GM18517 (cell line): Measurements from ENCODE around the gene AKR7A2.
"Not testable (repeated sequence)": the region's sequence is repeated elsewhere in the genome, so short reads cannot be mapped to it uniquely, and the experiment has no call there.

Experiments used
- ATAC-seq: cut with Tn5 transposase; IDR thresholded peaks from one replicate; pipeline ENCODE4 v1.9.1; 2021; ENCODE audit warnings: mild to moderate bottlenecking, moderate library complexity; ENCODE audit not compliant: unreplicated experiment

Gene AKR7A2

DNA sequence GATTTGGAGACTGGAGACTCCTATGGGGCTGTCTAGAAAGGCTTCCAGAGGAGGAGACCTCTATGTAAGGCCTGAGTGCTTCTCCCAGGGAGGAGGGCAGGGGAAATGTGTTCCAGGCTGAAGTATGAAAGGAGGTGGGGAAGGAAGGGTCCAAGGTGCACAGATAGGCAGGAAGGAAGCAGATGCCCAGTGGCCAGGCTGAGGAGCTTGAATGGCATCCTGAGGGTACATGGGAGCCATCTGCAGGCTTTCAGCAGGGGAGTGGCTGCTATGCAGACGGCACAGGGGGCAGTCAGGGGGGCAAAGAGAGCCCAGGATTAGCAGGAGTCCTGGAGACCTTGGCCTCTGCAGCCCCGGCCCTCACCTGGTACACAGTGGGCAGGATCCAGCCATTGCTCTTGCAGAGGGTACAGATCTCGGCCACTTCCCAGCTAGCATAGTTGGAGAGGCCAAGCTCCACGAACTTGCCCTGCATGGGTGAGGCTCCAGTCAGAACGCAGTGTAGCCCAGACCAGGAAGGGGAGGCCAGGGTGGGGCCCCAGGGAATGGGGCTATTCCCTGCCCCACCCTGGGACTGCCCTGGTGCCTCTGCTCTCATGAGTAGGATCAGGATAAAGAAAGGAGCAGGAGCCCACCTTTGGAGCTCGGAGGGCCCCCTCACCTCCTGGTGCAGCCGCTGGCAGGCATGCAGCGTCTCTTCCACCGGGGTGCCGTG, 4.0 kb downstream of the AKR7A2 start:
- ATAC-seq: no peak

DNA sequence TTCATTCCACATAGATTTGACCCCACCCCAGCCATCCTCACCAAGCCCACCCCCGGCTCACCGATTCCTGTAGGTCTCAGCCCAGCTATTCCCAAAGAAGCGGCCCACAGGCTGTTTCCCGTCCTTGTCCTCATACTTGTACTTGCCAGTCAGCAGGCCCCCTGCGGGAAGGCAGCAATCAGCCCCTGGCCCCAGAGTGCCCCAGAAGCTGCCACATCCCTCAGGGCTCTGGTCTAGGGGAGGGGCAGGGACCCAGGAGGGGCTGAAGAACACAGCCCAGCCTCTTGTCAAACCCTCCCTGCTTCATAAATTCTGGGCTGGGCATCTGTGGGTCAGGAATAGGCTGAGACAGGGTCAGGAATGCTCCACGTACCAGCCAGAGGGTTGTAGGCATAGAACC, 5.0 kb downstream of the AKR7A2 start:
- ATAC-seq: no peak

DNA sequence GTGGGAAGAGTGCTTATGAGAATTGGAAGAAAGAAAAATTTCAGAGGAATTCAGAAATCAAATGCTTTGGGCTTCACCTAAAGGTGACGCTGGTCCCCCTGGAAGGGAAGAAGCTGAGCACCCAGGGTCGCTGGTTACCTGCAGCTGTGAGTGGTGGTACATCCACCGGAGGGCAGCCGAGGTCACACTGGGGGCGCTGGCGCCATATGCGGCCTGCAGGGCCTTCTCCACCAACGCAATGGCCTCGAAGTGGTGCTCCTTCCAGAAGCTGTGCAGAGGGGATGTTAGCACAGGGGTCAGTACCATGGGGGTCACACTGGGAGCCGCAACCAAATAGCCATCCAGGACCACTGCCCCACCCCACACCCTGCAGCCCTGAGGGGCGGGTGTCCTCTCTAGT, 6.1 kb downstream of the AKR7A2 start:
- ATAC-seq: no peak

DNA sequence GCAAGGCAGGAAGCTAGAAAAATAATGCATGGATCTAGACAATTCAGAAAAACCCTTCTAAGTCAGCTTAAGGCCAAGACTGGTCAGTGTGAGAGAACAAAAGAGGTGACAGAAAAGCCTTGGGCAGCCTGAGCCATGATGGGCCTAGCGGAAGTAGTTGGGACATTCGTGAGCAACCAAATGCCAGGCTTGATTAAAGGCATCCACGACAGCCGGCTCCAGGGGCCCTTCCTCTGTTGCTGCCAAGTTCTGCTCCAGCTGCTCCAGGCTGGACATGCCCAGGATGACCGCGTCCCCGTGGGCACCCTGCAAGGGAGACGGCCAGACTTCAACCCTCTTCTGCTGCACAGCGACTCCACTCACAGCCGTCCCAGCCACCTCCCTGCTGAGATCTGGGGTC, 7.9 kb downstream of the AKR7A2 start:
- not testable (repeated sequence) for ATAC-seq

DNA sequence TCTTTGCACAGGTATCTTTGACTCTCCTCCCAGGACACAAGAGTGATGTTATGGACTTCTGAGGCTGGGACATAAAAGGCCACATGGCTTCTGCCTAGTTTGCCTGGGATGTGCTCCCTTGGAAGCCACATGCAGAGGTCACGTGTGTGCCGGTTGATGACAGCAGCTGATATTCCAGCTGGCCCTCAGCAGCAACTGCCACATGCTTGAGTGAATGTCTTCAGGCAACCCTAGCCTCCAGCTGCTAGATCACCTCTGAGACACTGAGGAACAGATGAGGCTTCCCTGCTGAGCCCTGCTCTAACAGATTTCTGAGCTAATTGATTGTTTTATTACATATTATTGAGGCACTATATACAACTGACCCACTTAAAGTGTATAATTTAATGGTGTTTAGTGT, 11.7 kb downstream of the AKR7A2 start:
- no peak for ATAC-seq

DNA sequence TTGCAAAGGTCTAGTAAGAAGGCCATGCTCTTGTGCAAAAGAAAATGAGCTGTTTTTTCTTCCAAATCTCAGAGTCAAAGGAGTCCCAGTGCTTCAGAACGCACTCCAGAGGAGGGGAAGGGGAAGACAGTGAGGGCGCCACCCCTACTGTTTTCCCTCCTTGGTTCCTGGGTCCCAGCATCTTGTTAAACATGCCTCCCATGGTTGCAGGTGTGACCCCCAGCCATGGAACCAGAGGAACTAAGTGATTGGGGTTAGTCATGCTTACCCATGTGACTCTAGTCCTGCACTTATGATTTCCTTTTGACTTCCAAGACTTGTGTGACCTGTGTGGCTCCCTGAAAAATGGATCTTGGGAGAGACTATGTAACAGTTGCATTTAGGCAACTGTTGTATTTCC, 17.3 kb downstream of the AKR7A2 start:
- no peak for ATAC-seq

DNA sequence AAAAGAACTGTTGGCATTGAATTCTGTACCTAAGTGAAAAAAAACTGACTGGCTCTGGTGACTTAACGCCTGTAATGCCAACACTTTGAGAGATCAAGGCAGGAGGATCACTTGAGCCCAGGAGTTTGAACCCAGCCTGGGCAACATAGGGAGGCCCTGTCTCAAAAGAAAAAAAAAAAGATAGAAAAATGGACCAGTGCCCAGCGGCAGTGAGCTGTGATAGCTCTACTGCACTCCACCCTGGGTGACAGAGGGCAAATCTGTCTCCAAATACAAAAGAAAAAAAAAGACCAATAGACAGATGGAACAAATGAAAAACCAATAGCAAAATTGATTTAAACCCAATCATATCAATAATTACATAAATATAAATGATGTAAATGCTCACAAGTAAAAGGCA, 22.7 kb downstream of the AKR7A2 start:
- no peak for ATAC-seq

DNA sequence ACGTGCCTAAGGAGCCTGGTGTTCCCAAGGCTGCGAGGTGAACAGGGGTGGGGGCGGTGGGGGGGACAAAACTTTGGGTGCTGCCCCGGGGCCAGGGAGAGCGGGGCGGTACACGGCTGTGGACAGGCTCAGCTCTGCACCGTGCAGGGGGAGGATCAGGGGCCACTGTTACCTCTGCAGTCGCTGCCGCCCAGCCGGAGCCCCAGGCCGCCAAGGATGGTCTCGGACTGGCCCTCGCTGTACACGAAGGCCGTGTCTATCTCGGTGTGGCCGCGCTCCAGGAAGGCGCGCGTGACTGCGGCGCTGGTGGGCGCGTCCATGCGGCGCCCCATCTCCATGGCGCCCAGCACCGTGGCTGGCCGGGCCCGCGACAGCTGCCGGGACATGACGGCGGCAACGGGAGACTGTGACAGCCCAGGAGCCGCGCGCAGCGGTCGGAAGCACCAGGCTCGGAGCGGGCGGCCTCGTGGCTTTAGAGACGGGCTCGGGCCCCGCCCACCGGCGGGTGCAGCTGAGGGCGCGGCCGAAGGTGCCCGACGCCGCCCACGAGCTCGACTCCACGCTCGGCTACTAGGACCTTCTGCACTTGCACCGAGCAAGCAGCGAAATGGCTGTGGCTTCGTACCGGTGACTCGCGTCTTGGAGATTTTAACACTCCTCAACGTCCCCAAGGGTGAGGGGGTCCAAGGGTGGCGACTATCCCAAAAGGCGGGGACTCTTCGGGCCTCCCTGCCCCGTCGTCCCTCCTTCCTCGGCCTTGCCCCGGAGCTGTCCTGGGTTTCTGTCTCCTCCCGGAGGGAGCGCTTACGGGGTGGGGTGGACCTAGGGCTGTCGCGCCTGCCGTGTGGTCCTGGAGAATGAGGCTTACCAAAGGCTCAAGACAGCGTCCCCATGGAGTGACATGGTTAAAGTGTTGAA, 23.4 kb downstream of the AKR7A2 start, which contains the start of gene AKR7A3:
Gene AKR7A3 (minus strand): TSS at position 447 of the 918 bp plus-strand sequence. CDS start 61 bp downstream, at position 386.
- ATAC-seq: not testable (repeated sequence)

DNA sequence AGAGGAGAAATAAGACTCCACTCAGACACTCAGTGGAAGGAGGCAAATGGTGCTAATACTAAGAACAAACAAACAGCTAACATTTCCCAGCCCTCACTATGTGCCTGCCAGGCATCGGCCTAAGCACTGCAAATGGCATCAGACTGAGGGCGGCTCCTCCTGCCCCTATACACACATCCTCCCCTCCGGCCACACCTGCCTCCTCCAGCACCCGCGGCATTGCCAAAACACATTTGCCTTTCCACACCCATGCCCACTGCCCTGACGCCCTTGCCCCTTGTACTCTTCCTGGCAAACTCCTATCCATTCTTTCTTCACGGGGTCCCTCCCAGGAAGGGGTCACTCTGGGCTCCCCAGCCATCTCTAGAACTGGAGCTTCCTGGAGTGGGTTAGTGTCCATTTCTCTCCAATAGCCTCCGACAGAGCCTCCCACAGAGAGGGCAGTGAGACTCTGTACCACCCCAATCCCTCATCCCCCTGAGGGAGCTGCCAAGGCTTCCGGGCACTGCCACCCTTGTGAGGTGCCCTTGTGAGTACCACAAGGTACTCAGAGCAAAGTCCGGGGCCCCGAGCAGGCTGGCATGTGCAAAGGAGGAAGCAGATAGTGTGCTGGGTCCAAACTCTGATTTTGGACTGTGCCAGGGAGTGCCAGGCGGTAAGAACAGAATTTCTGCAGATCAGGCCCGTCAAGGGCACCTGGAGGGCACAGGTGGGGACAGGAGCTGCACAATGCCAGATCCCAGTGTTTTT, 24.3 kb downstream of the AKR7A2 start:
- ATAC-seq: no peak

DNA sequence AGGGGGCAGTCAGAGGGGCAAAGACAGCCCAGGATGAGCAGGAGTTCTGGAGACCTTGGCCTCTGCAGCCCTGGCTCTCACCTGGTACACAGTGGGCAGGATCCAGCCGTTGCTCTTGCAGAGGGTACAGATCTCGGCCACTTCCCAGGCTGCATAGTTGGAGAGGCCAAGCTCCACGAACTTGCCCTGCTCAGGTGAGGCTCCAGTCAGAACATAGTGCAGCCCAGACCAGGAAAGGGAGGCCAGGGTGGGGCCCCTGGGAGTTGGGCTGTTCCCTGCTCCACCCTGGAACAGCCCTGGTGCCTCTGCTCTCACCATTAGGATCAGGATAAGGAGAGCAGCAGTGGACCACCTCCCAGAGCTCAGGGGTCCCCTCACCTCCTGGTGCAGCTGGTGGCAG, 26.1 kb downstream of the AKR7A2 start:
- ATAC-seq: not testable (repeated sequence)

DNA sequence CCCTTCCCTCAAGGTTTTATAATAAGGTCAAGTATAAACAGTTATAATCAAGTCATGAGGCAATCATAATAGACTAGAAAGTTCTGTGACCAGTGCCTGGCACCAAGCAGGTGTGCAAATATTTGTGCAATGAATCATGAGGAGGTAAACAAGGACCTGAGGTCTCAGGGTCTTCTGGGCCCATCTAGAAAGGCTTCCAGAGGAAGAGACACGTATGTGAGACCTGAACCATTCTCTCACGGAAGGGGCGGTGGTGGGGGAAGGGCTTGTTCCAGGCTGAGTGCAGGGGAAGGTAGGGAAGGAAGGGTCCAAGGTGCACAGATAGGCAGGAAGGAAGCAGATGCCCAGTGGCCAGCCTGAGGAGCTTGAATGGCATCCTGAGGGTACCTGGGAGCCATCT, 26.6 kb downstream of the AKR7A2 start:
- not testable (repeated sequence) for ATAC-seq

DNA sequence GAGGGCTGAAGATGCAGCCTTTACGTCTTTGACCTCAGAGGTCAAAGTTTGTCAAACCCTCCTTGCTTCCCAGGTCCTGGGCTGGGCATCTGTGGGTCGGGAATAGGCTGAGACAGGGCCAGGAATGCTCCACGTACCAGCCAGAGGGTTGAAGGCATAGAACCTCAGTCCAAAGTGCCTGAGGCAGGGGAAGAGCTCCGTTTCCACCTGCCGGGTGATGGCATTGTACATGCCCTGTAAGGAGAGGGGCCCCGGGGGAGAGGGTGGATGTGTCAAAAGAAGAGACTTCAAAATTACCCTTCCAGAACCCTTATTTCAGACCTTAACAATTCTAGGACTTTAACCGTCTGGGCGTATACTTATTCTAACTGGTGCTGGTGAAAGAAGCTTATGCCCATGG, 27.1 kb downstream of the AKR7A2 start:
- ATAC-seq: no peak

DNA sequence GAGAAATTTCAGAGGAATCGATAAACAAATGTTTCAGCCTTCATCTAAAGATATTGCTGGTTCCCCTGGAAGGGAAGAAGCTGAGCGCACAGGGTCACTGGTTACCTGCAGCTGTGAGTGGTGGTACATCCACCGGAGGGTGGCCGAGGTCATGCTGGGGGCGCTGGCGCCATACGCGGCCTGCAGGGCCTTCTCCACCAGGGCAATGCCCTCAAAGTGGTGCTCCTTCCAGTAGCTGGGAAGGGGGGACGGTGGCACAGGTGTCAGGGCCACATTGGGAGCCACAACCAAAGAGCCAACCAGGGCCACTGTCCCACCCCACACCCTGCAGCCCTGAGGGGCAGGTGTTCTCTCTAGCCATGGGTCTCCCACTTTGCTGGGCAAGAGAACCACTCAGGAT, 28.1 kb downstream of the AKR7A2 start:
- no peak for ATAC-seq

DNA sequence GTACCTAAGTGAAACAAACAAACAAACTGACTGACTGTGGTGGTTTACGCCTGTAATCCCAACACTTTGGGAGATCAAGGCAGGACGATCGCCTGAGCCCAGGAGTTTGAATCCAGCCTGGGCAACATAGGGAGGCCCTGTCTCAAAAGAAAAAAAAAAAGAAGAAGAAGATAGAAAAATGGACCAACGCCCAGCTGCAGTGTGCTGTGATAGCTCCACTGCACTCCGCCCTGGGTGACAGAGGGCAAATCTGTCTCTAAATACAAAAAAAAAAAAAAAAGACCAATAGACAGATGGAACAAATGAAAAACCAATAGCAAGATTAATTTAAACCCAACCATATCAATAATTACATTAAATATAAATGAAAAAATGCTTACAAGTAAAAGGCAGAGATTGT, 37.3 kb downstream of the AKR7A2 start:
- no peak for ATAC-seq

DNA sequence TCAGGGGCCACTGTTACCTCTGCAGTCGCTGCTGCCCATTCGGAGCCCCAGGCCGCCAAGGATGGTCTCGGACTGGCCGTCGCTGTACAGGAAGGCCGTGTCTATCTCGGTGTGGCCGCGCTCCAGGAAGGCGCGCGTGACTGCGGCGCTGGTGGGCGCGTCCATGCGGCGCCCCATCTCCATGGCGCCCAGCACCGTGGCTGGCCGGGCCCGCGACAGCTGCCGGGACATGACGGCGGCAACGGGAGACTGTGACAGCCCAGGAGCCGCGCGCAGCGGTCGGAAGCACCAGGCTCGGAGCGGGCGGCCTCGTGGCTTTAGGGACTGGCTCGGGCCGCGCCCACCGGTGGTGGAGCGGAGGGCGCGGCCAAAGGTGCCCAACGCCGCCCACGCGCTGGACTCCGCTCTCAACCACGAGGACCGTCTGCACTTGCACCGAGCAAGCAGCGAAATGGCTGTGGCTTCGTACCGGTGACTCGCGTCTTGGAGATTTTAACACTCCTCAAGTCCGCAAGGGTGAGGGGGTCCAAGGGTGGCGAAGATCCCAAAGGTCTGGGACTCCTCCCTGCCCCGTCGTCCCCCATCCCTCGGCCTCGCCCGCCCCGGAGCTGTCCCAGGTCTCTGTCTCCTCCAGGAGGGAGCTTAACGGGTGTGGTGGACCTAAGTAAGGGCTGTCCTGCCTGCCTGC, 38.0 kb downstream of the AKR7A2 start:
- ATAC-seq: not testable (repeated sequence)

DNA sequence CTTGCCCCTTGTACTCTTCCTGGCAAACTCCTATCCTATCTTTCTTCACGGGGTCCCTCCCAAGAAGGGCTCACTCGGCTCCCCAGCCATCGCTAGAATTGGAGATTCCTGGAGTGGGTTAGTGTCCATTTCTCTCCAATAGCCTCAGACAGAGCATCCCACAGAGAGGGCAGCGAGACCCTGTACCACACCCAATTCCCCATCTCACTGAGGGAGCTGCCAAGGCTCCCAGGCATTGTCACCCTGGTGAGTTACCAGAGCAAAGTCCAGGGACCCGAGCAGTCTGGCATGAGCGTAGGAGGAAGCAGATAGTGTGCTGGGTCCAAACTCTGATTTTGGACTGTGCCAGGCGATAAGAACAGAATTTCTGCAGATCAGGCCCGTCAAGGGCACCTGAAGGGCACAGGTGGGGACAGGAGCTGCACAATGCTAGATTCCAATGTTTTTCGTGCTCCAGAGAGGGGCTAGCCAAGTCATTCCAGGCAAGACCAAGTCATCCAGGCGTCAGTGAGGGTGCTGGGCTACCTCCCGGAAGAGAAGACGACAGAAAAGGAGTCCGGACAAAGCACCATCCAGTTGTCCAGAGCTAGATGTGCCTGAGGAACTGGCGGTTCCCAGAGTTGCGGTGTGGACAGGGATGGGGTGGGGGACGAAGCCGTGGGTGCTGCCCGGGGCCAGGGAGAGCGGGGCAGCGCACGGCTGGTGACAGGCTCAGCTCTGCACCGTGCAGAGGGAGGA, 38.7 kb downstream of the AKR7A2 start:
- ATAC-seq: no peak

DNA sequence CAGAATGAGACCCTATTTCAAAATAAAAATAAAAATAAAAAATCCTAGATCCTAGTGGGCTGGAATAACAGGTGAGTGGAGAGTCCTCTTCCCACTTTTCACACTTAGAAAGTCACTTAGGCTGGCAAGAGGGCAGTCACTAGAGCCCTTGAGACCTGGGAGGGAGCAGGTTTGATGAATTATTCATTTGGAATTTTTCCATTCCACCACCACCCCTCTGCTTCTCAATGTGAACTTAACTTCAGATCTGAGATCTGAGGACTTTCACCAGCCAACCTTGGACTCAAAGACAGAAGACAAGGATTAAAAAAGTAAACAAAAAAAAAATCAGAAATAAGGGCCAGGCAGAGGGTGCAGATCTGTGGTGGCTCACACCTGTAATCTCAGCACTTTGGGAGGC, 39.9 kb downstream of the AKR7A2 start:
- no peak for ATAC-seq

DNA sequence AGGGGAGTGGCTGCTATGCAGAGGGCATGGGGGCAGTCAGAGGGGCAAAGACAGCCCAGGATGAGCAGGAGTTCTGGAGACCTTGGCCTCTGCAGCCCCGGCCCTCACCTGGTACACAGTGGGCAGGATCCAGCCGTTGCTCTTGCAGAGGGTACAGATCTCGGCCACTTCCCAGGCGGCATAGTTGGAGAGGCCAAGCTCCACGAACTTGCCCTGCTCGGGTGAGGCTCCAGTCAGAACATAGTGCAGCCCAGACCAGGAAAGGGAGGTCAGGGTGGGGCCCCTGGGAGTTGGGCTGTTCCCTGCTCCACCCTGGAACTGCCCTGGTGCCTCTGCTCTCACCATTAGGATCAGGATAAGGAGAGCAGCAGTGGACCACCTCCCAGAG, 41.6 kb downstream of the AKR7A2 start:
- not testable (repeated sequence) for ATAC-seq

DNA sequence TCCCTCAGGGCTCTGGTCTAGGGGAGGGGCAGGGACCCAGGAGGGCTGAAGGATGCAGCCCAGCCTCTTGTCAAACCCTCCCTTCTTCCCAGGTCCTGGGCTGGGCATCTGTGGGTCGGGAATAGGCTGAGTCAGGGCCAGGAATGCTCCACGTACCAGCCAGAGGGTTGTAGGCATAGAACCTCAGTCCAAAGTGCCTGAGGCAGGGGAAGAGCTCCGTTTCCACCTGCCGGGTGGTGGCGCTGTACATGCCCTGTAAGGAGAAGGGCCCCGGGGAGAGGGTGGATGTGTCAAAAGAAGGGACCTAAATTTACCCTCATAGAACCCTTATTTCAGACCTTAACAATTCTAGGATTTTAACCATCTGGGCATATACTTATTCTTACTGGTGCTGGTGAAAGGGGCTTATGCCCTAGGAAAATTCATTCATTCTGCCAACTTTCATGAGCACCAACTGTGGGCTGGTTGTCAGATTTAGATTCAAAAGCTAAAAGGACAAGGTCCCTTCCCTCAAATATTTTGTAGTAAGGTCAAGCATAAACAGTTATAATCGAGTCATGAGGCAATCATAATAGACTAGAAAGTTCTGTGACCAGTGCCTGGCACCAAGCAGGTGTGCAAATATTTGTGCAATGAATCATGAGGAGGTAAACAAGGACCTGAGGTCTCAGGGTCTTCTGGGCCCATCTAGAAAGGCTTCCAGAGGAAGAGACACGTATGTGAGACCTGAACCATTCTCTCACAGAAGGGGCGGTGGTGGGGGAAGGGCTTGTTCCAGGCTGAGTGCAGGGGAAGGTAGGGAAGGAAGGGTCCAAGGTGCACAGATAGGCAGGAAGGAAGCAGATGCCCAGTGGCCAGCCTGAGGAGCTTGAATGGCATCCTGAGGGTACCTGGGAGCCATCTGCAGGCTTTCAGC, 42.3 kb downstream of the AKR7A2 start:
- ATAC-seq: not testable (repeated sequence)
